Neuronal stem cell (in vitro differentiated cells): ENCODE data around the gene INTS14.

Source experiments
- DNase-seq: peaks from one replicate; pipeline ENCODE4 v3.0.0-alpha.2; 2013; ENCODE audit warnings: low spot score
- H2AFZ ChIP-seq: one replicate; pipeline ENCODE4 v1.6.1; 2013; ENCODE audit warnings: mild to moderate bottlenecking, low read length, inconsistent platforms
- H2AK5ac ChIP-seq: 2 replicates; pipeline ENCODE4 v1.6.1; 2013; ENCODE audit warnings: low read depth, mild to moderate bottlenecking, inconsistent platforms, low read length, moderate library complexity, mixed read lengths
- H2BK120ac ChIP-seq: 2 replicates; pipeline ENCODE4 v1.6.1; 2013; ENCODE audit warnings: low read depth, mild to moderate bottlenecking, inconsistent platforms, low read length, moderate library complexity, mixed read lengths
- H2BK12ac ChIP-seq: one replicate; pipeline ENCODE4 v1.6.1; 2013; ENCODE audit warnings: low read length, inconsistent platforms
- H2BK15ac ChIP-seq: 2 replicates; pipeline ENCODE4 v1.6.1; 2013; ENCODE audit warnings: mild to moderate bottlenecking, low read length, inconsistent platforms, mixed read lengths
- H2BK5ac ChIP-seq: one replicate; pipeline ENCODE4 v1.6.1; 2013; ENCODE audit warnings: inconsistent platforms, mild to moderate bottlenecking, low read length, moderate library complexity
- H3K14ac ChIP-seq: one replicate; pipeline ENCODE4 v1.6.1; 2013; ENCODE audit warnings: low read length, inconsistent platforms
- H3K18ac ChIP-seq: 2 replicates; pipeline ENCODE4 v1.6.1; 2013; ENCODE audit warnings: low read length, inconsistent platforms
- H3K23ac ChIP-seq: 2 replicates; pipeline ENCODE4 v1.6.1; 2013; ENCODE audit warnings: low read depth, mild to moderate bottlenecking, mixed read lengths, low read length, inconsistent platforms; ENCODE audit not compliant: poor library complexity
- H3K27ac ChIP-seq: replicated peaks from 3 replicates; pipeline ENCODE4 v1.5.1; 2013; ENCODE audit warnings: low read length, inconsistent platforms
- H3K27me3 ChIP-seq, 3 experiments: 2 replicates each; pipeline ENCODE4 v1.6.1; 2013; ENCODE audit warnings: low read length in 3 of 3, mild to moderate bottlenecking in 2 of 3, inconsistent platforms in 1 of 3, low read depth in 1 of 3, mixed read lengths in 1 of 3, moderate library complexity in 1 of 3; ENCODE audit not compliant: control insufficient read depth in 3 of 3, insufficient read depth in 3 of 3
- H3K36me3 ChIP-seq, 2 donors: replicated peaks in 1 of 2; 2 replicates each; pipeline ENCODE4 v1.6.1; 2013; ENCODE audit warnings: low read length in 2 of 2; ENCODE audit not compliant: control insufficient read depth in 2 of 2, insufficient read depth in 2 of 2
- H3K4ac ChIP-seq: 2 replicates; pipeline ENCODE4 v1.6.1; 2013; ENCODE audit warnings: inconsistent platforms, mild to moderate bottlenecking, low read length, moderate library complexity
- H3K4me1 ChIP-seq, 2 donors: 1 replicate in 1 of 2; 2 replicates in 1 of 2; pipeline ENCODE4 v1.6.1; 2013; ENCODE audit warnings: low read length in 2 of 2, low read depth in 1 of 2; ENCODE audit not compliant: control insufficient read depth in 2 of 2, insufficient read depth in 1 of 2
- H3K4me2 ChIP-seq: one replicate; pipeline ENCODE4 v1.6.1; 2013; ENCODE audit warnings: mild to moderate bottlenecking, low read length, inconsistent platforms; ENCODE audit not compliant: insufficient read depth, poor library complexity, severe bottlenecking
- H3K4me3 ChIP-seq, 2 donors: 2 replicates each; pipeline ENCODE4 v1.5.1; 2013; ENCODE audit warnings: low read length in 2 of 2, mild to moderate bottlenecking in 2 of 2, inconsistent platforms in 1 of 2, moderate library complexity in 1 of 2
- H3K79me1 ChIP-seq: one replicate; pipeline ENCODE4 v1.6.1; 2013; ENCODE audit warnings: low read depth, mild to moderate bottlenecking, inconsistent platforms, low read length, moderate library complexity
- H3K9ac ChIP-seq: one replicate; pipeline ENCODE4 v1.6.1; 2013; ENCODE audit warnings: mild to moderate bottlenecking, low read depth, low read length, inconsistent platforms; ENCODE audit not compliant: poor library complexity
- H3K9me3 ChIP-seq, 2 donors: replicated peaks in 1 of 2; 2 replicates each; pipeline versions ENCODE3 to v1.6.1; 2013; ENCODE audit warnings: low read length in 2 of 2, mild to moderate bottlenecking in 2 of 2, inconsistent platforms in 1 of 2, low read depth in 1 of 2, mixed read lengths in 1 of 2, moderate library complexity in 1 of 2; ENCODE audit not compliant: control insufficient read depth in 2 of 2, insufficient read depth in 1 of 2
- H4K8ac ChIP-seq: one replicate; pipeline ENCODE4 v1.6.1; 2013; ENCODE audit warnings: low read depth, mild to moderate bottlenecking, inconsistent platforms, low read length, moderate library complexity
- H4K91ac ChIP-seq: one replicate; pipeline ENCODE4 v1.6.1; 2013; ENCODE audit warnings: low read length, low read depth, mild to moderate bottlenecking, inconsistent platforms; ENCODE audit not compliant: poor library complexity
- WGBS, 2 donors: extraction: QIAGEN DNeasy Blood & Tissue Kit; methylation state at CpG; one replicate each; pipeline ENCODE4 v1.1.7; 2013; ENCODE audit warnings: missing lambda C conversion rate in 2 of 2, mixed read lengths in 1 of 2; ENCODE audit not compliant: insufficient read length in 2 of 2, insufficient replicate concordance in 1 of 2; ENCODE audit errors: extremely low coverage in 2 of 2; 5-methylcytosine and 5-hydroxymethylcytosine counted together

Gene INTS14

DNA sequence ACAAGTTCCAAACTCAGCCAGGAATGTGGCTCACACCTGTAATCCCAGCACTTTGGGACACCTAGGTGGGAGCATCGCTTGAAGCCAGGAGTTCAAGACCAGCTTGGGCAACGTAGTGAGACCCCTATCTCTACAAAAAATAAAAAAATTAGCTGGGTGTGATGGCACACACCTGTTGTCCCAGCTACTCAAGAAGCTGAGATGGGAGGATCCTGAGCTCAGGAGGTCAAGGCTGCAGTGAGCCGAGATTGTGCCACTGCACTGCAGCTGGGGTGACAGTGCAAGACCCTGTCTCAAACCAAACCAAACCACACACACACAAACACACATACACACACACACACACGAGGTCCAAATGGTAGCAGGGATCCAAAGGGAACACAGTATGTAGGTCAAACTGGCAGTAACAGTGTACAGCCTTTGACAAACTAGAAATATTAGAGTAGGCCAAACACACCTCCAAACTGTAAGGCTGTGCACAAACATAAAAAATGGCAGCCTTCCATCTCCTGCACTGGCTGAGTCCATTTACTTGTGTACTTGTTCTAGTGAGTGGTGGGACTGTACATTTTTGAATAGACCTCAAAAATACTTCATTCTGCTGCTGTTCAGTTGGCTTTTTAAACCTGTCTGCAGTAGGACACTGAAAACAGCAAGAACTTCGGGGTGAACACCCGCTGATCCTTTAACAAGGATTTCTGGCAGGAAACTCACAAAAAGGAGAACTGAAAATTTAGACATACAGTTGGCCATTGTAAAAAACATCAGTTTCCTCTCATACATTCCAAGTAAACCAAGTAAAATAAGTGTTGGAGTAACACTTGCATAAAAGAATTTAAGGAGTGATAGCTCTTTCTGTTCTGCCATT lies 33.6 kb downstream of the INTS14 start:
- no peaks in the 10 kb centered on the region for H3K9me3 ChIP-seq
- H3K4me2 ChIP-seq, result no peak overlapping the region
- H3K79me1 ChIP-seq, result no peaks in the 10 kb centered on the region
- H2AK5ac ChIP-seq, result no peak overlapping the region
- no peak overlapping the region for H3K4ac ChIP-seq
- H3K14ac ChIP-seq, result no peak overlapping the region
- no peak overlapping the region for H3K9ac ChIP-seq
- H4K91ac ChIP-seq, result no peak overlapping the region
- H3K23ac ChIP-seq, result no peak overlapping the region
- no peak overlapping the region for H4K8ac ChIP-seq
- no peak overlapping the region for H3K18ac ChIP-seq
- no CpG with 5 or more reads among the region's 6 CpGs for WGBS, 2 donors
- H2AFZ ChIP-seq, result no peak overlapping the region
- peaks cover 0 to 14% of the 10 kb centered on the region in 2 donors for H3K4me1 ChIP-seq
- H3K27ac ChIP-seq, result no peak overlapping the region
- no peak for DNase-seq
- H3K4me3 ChIP-seq, result no peak overlapping the region
- no peak overlapping the region for H2BK12ac ChIP-seq
- no peaks in the 10 kb centered on the region for H3K27me3 ChIP-seq
- peaks cover 21 to 99% of the 10 kb centered on the region in 2 donors for H3K36me3 ChIP-seq
- H2BK120ac ChIP-seq, result no peak overlapping the region
- H2BK15ac ChIP-seq, result no peak overlapping the region
- H2BK5ac ChIP-seq, result no peak overlapping the region

GRCh38 chr15:65576664-65577063 lies 34.3 kb downstream of the INTS14 start:
- no peak overlapping the region for H3K14ac ChIP-seq
- no peak for DNase-seq
- H3K23ac ChIP-seq, result no peak overlapping the region
- no peak overlapping the region for H3K4ac ChIP-seq
- H3K27ac ChIP-seq, result no peak overlapping the region
- no peak overlapping the region for H3K18ac ChIP-seq
- H2AFZ ChIP-seq, result no peak overlapping the region
- H4K8ac ChIP-seq, result no peak overlapping the region
- peaks cover 23 to 99% of the 10 kb centered on the region in 2 donors for H3K36me3 ChIP-seq
- H3K9me3 ChIP-seq, result no peaks in the 10 kb centered on the region
- H2BK120ac ChIP-seq, result no peak overlapping the region
- no CpG with 5 or more reads among the region's 1 CpG for WGBS, 2 donors
- no peak overlapping the region for H3K4me2 ChIP-seq
- H4K91ac ChIP-seq, result no peak overlapping the region
- H2BK5ac ChIP-seq, result no peak overlapping the region
- no peak overlapping the region for H3K9ac ChIP-seq
- no peak overlapping the region for H2AK5ac ChIP-seq
- H3K27me3 ChIP-seq, result no peaks in the 10 kb centered on the region
- H2BK15ac ChIP-seq, result no peak overlapping the region
- H3K4me3 ChIP-seq, result no peak overlapping the region
- no peak overlapping the region for H2BK12ac ChIP-seq
- peaks cover 0 to 7% of the 10 kb centered on the region in 2 donors for H3K4me1 ChIP-seq
- no peaks in the 10 kb centered on the region for H3K79me1 ChIP-seq

DNA sequence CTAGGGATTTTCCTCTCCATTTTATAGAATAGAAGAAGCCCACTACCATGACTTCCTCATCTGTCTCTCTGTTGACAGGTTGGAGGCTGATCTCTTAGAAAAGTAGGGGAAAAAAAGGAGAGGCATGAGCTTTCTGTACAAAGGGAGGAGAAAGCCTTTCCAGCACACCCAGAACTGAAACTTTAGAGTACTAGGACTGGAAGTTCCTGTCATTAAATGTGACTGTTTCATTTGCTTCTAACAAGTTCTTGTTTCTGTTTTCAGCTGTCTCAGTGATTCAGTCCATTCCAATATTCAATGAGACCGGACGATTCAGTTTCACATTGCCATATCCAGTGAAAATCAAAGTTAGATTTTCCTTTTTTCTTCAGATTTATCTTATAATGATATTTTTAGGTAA lies 39.0 kb downstream of the INTS14 start:
- no peak for DNase-seq
- Histone ChIP-seq H3K27me3 (no peaks in the 10 kb centered on the region), H2BK120ac (no peak overlapping the region), H3K36me3 (peaks cover 21 to 99% of the 10 kb centered on the region in 2 donors), H3K18ac (no peak overlapping the region), H3K9me3 (peaks cover 0 to under 1% of the 10 kb centered on the region in 2 donors), H4K8ac (no peak overlapping the region), H2AFZ (no peak overlapping the region), H3K27ac (no peak overlapping the region), H3K4me3 (no peak overlapping the region), H4K91ac (no peak overlapping the region), H3K23ac (no peak overlapping the region), H2AK5ac (no peak overlapping the region), H2BK12ac (no peak overlapping the region), H3K4me2 (no peak overlapping the region), H3K14ac (no peak overlapping the region), H3K9ac (no peak overlapping the region), H2BK5ac (no peak overlapping the region), H3K4me1 (no peaks in the 10 kb centered on the region), H3K4ac (no peak overlapping the region), H3K79me1 (no peaks in the 10 kb centered on the region), H2BK15ac (no peak overlapping the region)
- WGBS, 2 donors, result no CpG with 5 or more reads among the region's 2 CpGs

- no CpG with 5 or more reads among the region's 3 CpGs for WGBS, 2 donors
- Histone ChIP-seq H3K4me1 (no peaks in the 10 kb centered on the region), H3K4me2 (no peak overlapping the region), H2AFZ (no peak overlapping the region), H2BK15ac (no peak overlapping the region), H3K9ac (no peak overlapping the region), H2AK5ac (no peak overlapping the region), H3K18ac (no peak overlapping the region), H3K27me3 (no peaks in the 10 kb centered on the region), H2BK12ac (no peak overlapping the region), H2BK5ac (no peak overlapping the region), H4K8ac (no peak overlapping the region), H3K9me3 (peaks cover 6 to 23% of the 10 kb centered on the region in 2 donors), H3K27ac (no peak overlapping the region), H3K36me3 (peaks cover 37 to 99% of the 10 kb centered on the region in 2 donors), H3K4me3 (no peak overlapping the region), H2BK120ac (no peak overlapping the region), H3K14ac (no peak overlapping the region), H3K79me1 (no peaks in the 10 kb centered on the region), H3K4ac (no peak overlapping the region), H3K23ac (no peak overlapping the region), H4K91ac (no peak overlapping the region)
- no peak for DNase-seq
Measured at GRCh38 chr15:65569728-65570127, 41.2 kb downstream of the INTS14 start.
